SK-N-SH treated with all-trans-retinoic acid at 6 μM for 48 hours (cell line): ENCODE measurements around the gene SLC17A9.

Source experiments
- ATAC-seq: fragments of 200-7000 bp; cut with Tn5 transposase; 3 replicates; pipeline ENCODE4 v1.9.1; 2020; ENCODE audit warnings: mild to moderate bottlenecking, moderate library complexity
- ARNTL ChIP-seq: fragments of 450-650 bp; formaldehyde crosslinking; IDR thresholded peaks from 2 replicates; pipeline ENCODE4 v1.5.0; 2020; ENCODE audit warnings: low read depth, mild to moderate bottlenecking, moderate library complexity, borderline replicate concordance
- BACH2 ChIP-seq: fragments of 250-450 bp; sonication (Bioruptor Pico); IDR thresholded peaks from 2 replicates; pipeline ENCODE4 v1.9.0; 2021; ENCODE audit warnings: mild to moderate bottlenecking, borderline replicate concordance
- CREB5 ChIP-seq: fragments of 250-450 bp; sonication (Bioruptor Pico); IDR thresholded peaks from 2 replicates; pipeline ENCODE4 v1.5.1; 2020; ENCODE audit warnings: low read depth, mild to moderate bottlenecking, moderate library complexity
- CSDC2 ChIP-seq: fragments of 250-450 bp; sonication (Bioruptor Pico); IDR thresholded peaks from 2 replicates; pipeline ENCODE4 v1.5.0; 2020; ENCODE audit warnings: mild to moderate bottlenecking, moderate library complexity
- CSRNP3 ChIP-seq: fragments of 250-450 bp; sonication (Bioruptor Pico); IDR thresholded peaks from 2 replicates; pipeline ENCODE4 v1.5.1; 2021; ENCODE audit warnings: mild to moderate bottlenecking, moderate library complexity
- ESRRG ChIP-seq: fragments of 250-450 bp; sonication (Bioruptor Pico); IDR thresholded peaks from 2 replicates; pipeline ENCODE4 v1.6.1; 2021; ENCODE audit warnings: mild to moderate bottlenecking
- GLIS3 ChIP-seq: fragments of 250-450 bp; sonication (Bioruptor Pico); IDR thresholded peaks from 2 replicates; pipeline ENCODE4 v1.5.0; 2020; ENCODE audit warnings: mild to moderate bottlenecking, moderate library complexity
- ISL1 ChIP-seq: fragments of 250-450 bp; sonication (Bioruptor Pico); IDR thresholded peaks from 2 replicates; pipeline ENCODE4 v2.1.2; 2022; ENCODE audit warnings: mild to moderate bottlenecking, moderate library complexity
- PPARA ChIP-seq: fragments of 250-450 bp; sonication (Bioruptor Pico); IDR thresholded peaks from 2 replicates; pipeline ENCODE4 v1.5.0; 2020; ENCODE audit warnings: mild to moderate bottlenecking, borderline replicate concordance
- RARB ChIP-seq: fragments of 250-450 bp; sonication (Bioruptor Pico); IDR thresholded peaks from 2 replicates; pipeline ENCODE4 v1.8.0; 2021; ENCODE audit warnings: mild to moderate bottlenecking, moderate library complexity
- SNAI2 ChIP-seq: fragments of 250-450 bp; sonication (Bioruptor Pico); IDR thresholded peaks from 2 replicates; pipeline ENCODE4 v1.5.0; 2020; ENCODE audit warnings: mild to moderate bottlenecking, moderate library complexity
- TCF4 ChIP-seq: fragments of 250-450 bp; sonication (Bioruptor Pico); IDR thresholded peaks from 2 replicates; pipeline ENCODE4 v1.8.0; 2021; ENCODE audit warnings: mild to moderate bottlenecking, moderate library complexity, borderline replicate concordance
- TOX ChIP-seq: fragments of 250-450 bp; sonication (Bioruptor Pico); IDR thresholded peaks from 2 replicates; pipeline ENCODE4 v1.8.0; 2021; ENCODE audit warnings: mild to moderate bottlenecking, moderate library complexity, borderline replicate concordance
- ZFP3 ChIP-seq: fragments of 250-450 bp; sonication (Bioruptor Pico); IDR thresholded peaks from 2 replicates; pipeline ENCODE4 v1.5.0; 2020; ENCODE audit warnings: mild to moderate bottlenecking, moderate library complexity
- ZFP30 ChIP-seq: fragments of 450-650 bp; formaldehyde crosslinking; IDR thresholded peaks from 2 replicates; pipeline ENCODE4 v1.5.0; 2022; ENCODE audit warnings: mild to moderate bottlenecking, moderate library complexity
- ZNF565 ChIP-seq: fragments of 450-650 bp; formaldehyde crosslinking; conservative IDR thresholded peaks from 2 replicates; pipeline ENCODE4 v1.5.0; 2020; ENCODE audit warnings: low read depth, mild to moderate bottlenecking, moderate library complexity
- ZNF70 ChIP-seq: fragments of 450-650 bp; formaldehyde crosslinking; IDR thresholded peaks from 2 replicates; pipeline ENCODE4 v1.5.0; 2020; ENCODE audit warnings: mild to moderate bottlenecking, moderate library complexity
- ZNF8 ChIP-seq: fragments of 450-650 bp; formaldehyde crosslinking; IDR thresholded peaks from 2 replicates; pipeline ENCODE4 v1.5.0; 2020; ENCODE audit warnings: mild to moderate bottlenecking, moderate library complexity
- TF ChIP-seq, protein P1 (sequence below): fragments of 250-450 bp; sonication (Bioruptor Pico); IDR thresholded peaks from 2 replicates; pipeline ENCODE4 v1.5.0; 2020; ENCODE audit warnings: mild to moderate bottlenecking, moderate library complexity

The SLC17A9 gene

DNA sequence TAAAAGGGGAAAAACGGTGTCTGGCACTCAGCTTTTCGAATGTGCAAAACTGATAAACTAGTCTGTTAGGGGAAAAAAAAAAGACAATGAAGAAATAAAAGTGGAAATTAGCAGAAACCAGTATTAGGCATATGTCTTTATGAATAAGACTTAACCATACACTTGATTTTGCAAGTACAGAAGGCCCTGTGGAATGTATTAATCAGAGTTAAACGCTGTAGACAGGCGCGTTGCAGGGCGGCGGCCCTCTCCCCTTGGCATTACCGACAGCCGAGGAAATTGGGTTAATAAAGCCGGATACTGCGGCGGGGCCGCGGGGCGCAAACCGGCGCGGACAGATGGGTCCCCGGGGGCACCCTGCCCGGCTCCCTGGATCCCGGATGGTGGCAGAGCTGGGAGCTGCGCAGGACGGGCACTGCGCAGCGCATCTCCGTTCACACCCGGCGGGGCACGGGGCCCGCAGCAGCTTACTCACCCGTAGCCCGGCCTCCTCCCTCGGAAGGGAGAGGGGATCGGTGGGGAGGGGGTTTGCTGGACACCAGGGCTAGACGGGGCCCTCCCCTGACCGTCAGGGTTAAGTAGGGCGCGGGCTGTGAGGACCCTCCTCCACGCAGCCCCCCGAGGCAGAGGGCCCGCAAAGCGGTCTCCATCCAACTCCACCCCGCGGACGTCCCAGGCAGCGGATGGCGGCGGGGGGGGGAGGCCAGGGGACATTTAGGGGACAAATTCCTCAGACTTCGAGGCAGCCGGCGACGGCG, 52.3 kb downstream of the SLC17A9 start (continued):
- TF ChIP-seq, protein P1, sequence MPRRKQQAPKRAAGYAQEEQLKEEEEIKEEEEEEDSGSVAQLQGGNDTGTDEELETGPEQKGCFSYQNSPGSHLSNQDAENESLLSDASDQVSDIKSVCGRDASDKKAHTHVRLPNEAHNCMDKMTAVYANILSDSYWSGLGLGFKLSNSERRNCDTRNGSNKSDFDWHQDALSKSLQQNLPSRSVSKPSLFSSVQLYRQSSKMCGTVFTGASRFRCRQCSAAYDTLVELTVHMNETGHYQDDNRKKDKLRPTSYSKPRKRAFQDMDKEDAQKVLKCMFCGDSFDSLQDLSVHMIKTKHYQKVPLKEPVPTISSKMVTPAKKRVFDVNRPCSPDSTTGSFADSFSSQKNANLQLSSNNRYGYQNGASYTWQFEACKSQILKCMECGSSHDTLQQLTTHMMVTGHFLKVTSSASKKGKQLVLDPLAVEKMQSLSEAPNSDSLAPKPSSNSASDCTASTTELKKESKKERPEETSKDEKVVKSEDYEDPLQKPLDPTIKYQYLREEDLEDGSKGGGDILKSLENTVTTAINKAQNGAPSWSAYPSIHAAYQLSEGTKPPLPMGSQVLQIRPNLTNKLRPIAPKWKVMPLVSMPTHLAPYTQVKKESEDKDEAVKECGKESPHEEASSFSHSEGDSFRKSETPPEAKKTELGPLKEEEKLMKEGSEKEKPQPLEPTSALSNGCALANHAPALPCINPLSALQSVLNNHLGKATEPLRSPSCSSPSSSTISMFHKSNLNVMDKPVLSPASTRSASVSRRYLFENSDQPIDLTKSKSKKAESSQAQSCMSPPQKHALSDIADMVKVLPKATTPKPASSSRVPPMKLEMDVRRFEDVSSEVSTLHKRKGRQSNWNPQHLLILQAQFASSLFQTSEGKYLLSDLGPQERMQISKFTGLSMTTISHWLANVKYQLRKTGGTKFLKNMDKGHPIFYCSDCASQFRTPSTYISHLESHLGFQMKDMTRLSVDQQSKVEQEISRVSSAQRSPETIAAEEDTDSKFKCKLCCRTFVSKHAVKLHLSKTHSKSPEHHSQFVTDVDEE, result no peak
- TF ChIP-seq ESRRG, result no peak
- TF ChIP-seq ARNTL (CRISPR knock-in tag), result no peak
- TF ChIP-seq ZFP3 (CRISPR knock-in tag), result no peak
- no peak for TF ChIP-seq ZFP30 (CRISPR knock-in tag)
- no peak for TF ChIP-seq CSDC2 (CRISPR knock-in tag)
- no peak for TF ChIP-seq TOX (CRISPR knock-in tag)

DNA sequence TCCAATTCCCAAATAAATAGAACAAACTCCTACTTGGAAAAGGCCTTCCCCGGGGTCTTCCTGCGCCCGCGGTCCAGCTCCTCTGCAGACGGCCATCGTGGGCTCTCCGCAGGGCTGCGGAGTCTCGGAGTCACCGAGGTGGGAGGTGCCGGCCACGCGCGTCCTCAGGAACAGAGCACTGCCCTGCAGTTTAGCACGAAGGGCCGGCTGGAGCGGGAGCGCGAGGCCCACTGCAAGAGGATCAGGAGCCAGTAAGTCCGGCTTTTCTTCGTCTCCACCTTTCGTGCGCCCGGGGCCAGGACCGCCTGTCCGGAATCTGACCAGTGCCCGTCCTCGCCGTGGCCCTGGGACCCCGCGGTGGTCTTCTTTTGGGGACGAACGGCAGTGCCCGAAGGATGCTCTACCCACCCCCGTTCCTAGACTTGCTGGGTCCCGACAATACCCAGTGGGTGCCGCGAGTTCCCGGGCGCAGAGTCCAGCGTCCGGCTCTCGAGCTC, 52.9 kb downstream of the SLC17A9 start:
- no peak for TF ChIP-seq RARB
- TF ChIP-seq ZFP3 (CRISPR knock-in tag), result no peak
- TF ChIP-seq ZNF70 (CRISPR knock-in tag), result no peak
- no peak for TF ChIP-seq TOX (CRISPR knock-in tag)
- no peak for ATAC-seq

- ATAC-seq, result no peak
- no peak for TF ChIP-seq ARNTL (CRISPR knock-in tag)
- TF ChIP-seq CSRNP3 (CRISPR knock-in tag), result no peak
- TF ChIP-seq ZNF565 (CRISPR knock-in tag), result no peak
- TF ChIP-seq ZFP3 (CRISPR knock-in tag), result no peak
- TF ChIP-seq TCF4 (CRISPR knock-in tag), result no peak
- no peak for TF ChIP-seq ZFP30 (CRISPR knock-in tag)
- TF ChIP-seq SNAI2 (CRISPR knock-in tag), result no peak
- no peak for TF ChIP-seq RARB
- TF ChIP-seq, protein P1, result no peak
- no peak for TF ChIP-seq ZNF70 (CRISPR knock-in tag)
- no peak for TF ChIP-seq CREB5
- no peak for TF ChIP-seq BACH2 (CRISPR knock-in tag)
- TF ChIP-seq PPARA, result no peak
- TF ChIP-seq, all 23 proteins: peak for 0
Observed at GRCh38 chr20:63005862-63006539, 53.5 kb downstream of the SLC17A9 start.

- no peak for ATAC-seq
- TF ChIP-seq BACH2 (CRISPR knock-in tag), result no peak
- no peak for TF ChIP-seq ZFP30 (CRISPR knock-in tag)
- TF ChIP-seq GLIS3 (CRISPR knock-in tag), result no peak
- TF ChIP-seq ZNF8 (CRISPR knock-in tag), result no peak
- TF ChIP-seq ISL1 (CRISPR knock-in tag), result no peak
- TF ChIP-seq TCF4 (CRISPR knock-in tag), result no peak
- TF ChIP-seq, protein P1, result no peak
Observed at GRCh38 chr20:63006540-63007359, 54.2 kb downstream of the SLC17A9 start, which contains the start of gene BHLHE23. TSS of gene BHLHE23 (minus strand) at chr20:63006964. CDS start at chr20:63006774, 190 bp downstream.
